Lung (tissue), 12 donors: ENCODE data around the gene TBC1D22A. TPM values are rescaled to one million over a fixed set of nuclear protein-coding genes. Genes with fewer than 3 reads are reported as not detected.

Experiments
- ATAC-seq: fragments of 200-7000 bp; cut with Tn5 transposase; one replicate; pipeline ENCODE4 v1.9.1; 2020; ENCODE audit warnings: moderate number of reproducible peaks; ENCODE audit not compliant: insufficient read depth, low FRiP score
- DNase-seq, 3 donors: peaks; one replicate each; pipeline ENCODE4 v3.0.0-alpha.2; 2013 to 2017
- H3K27ac ChIP-seq, 2 donors: one replicate each; pipeline ENCODE4 v1.5.1; 2013; ENCODE audit warnings: mild to moderate bottlenecking in 2 of 2, moderate library complexity in 2 of 2, control low read depth in 1 of 2, inconsistent platforms in 1 of 2, low read depth in 1 of 2, low read length in 1 of 2
- H3K27me3 ChIP-seq, 3 donors: one replicate each; pipeline ENCODE4 v1.5.1; 2013; ENCODE audit warnings: low read length in 2 of 3; ENCODE audit not compliant: control insufficient read depth in 3 of 3, insufficient read depth in 3 of 3
- H3K36me3 ChIP-seq, 4 donors: one replicate each; pipeline ENCODE4 v1.5.1; 2013; ENCODE audit warnings: low read length in 4 of 4, mild to moderate bottlenecking in 1 of 4, moderate library complexity in 1 of 4; ENCODE audit not compliant: control insufficient read depth in 4 of 4, insufficient read depth in 4 of 4
- H3K4me1 ChIP-seq, 5 donors: one replicate each; pipeline ENCODE4 v1.5.1; 2013; ENCODE audit warnings: low read length in 5 of 5, mild to moderate bottlenecking in 2 of 5, moderate library complexity in 1 of 5; ENCODE audit not compliant: control insufficient read depth in 5 of 5, insufficient read depth in 5 of 5
- H3K4me3 ChIP-seq: one replicate; pipeline ENCODE4 v1.5.1; 2013; ENCODE audit warnings: mild to moderate bottlenecking, control low read depth, moderate library complexity
- H3K9ac ChIP-seq, 2 donors: one replicate each; pipeline ENCODE4 v1.5.1; 2013; ENCODE audit warnings: low read length in 2 of 2, control low read depth in 1 of 2; ENCODE audit not compliant: insufficient read depth in 1 of 2
- H3K9me3 ChIP-seq, 4 donors: one replicate each; pipeline ENCODE4 v1.5.1; 2013; ENCODE audit warnings: low read length in 3 of 4, mild to moderate bottlenecking in 1 of 4, moderate library complexity in 1 of 4; ENCODE audit not compliant: control insufficient read depth in 4 of 4, insufficient read depth in 3 of 4
- CTCF ChIP-seq: IDR thresholded peaks from 2 replicates; pipeline ENCODE4 v1.5.1; 2012; ENCODE audit warnings: mild to moderate bottlenecking; ENCODE audit errors: control extremely low read depth, extremely low read depth
- WGBS, 2 donors: extraction: QIAGEN DNeasy Blood & Tissue Kit; methylation state at CpG; one replicate each; pipeline ENCODE4 v1.1.7; 2013; 5-methylcytosine and 5-hydroxymethylcytosine counted together
- polyA plus RNA-seq, 2 donors: library from polyadenylated mRNA; stranded (reverse); fragments of 200-250 nt; gene quantifications; one replicate each; pipeline ENCODE4 v1.2.1, GENCODE V29; 2013
- total RNA-seq, 2 donors: library from RNA; depleted of rRNA in 1 of 2; stranded (reverse); fragments of >200 nt in 1 of 2; gene quantifications; one replicate each; pipeline ENCODE4 v1.2.1, GENCODE V29; 2014 to 2021
- donor health status: control.
- donor health status: control.
- donor health status: Bipolar disorder and iron deficiency.
- donor health status: healthy.
- donor health status: DM: yes; HTN: yes; CAD: no.

The TBC1D22A gene
- total and polyA plus RNA-seq, 4 donors: 20.2 to 38.4 (median 21.0) TPM

DNA sequence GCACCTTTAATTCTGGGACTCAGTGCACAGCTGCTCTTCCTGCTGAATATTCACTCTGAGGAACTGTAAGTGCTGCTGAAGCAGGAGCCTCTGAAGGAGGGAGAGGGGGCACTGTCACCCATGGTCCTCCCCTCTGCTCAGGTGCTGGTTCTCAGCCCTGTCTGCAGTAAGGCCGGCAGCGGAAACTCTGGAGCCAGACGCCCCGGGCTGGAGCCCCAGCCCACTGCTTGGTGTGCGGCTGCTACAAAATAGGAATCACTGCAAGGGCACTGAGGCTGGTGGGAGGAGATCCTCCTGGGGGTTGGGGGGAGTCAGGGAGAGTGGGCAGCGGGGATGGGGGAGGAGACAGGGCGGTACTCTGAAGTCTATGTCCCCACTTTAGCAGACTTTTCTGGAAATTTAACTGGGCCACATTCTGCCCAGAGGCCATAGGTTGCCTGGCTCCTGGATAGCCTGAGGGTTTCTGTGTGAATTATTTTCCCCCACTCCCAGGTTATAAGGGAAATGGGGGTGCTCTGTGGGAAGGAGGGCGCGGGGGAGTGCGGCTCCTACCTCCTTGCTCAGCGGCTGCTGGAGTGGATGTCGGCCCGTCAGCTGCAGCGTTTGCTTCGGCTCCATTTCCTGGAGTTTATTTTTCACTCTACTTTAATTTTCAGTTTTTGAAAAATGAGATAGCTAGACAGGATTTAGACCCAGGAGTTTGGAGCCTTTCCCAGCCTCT, 33.6 kb downstream of the TBC1D22A start:
- ATAC-seq: no peak
- Histone ChIP-seq H3K9ac (no peak overlapping the region), H3K27ac (no peak overlapping the region), H3K4me3 (no peak overlapping the region), H3K27me3 (no peaks in the 10 kb centered on the region), H3K36me3 (peaks cover 4 to 47% (median 21%) of the 10 kb centered on the region in 4 donors), H3K9me3 (no peaks in the 10 kb centered on the region), H3K4me1 (peaks cover 0 to 13% (median 5%) of the 10 kb centered on the region in 5 donors)
- WGBS, 2 donors: 89 to 92% methylated on average over 15 of the region's 15 CpGs
- DNase-seq: no peak
- TF ChIP-seq CTCF: no peak

- DNase-seq: no peak
- Histone ChIP-seq H3K4me1 (peaks cover 0 to 12% (median 5%) of the 10 kb centered on the region in 5 donors), H3K9me3 (no peaks in the 10 kb centered on the region), H3K36me3 (peaks cover 4 to 47% (median 21%) of the 10 kb centered on the region in 4 donors), H3K27me3 (no peaks in the 10 kb centered on the region), H3K9ac (no peak overlapping the region), H3K27ac (no peak overlapping the region), H3K4me3 (no peak overlapping the region)
- ATAC-seq: no peak
- no peak for TF ChIP-seq CTCF
- 92 to 93% methylated on average over 17 of the region's 17 CpGs for WGBS, 2 donors
Measured at GRCh38 chr22:46796566-46797195, 34.2 kb downstream of the TBC1D22A start.

- H3K4me3 ChIP-seq: no peak overlapping the region
- H3K27ac ChIP-seq: no peak overlapping the region
- H3K9me3 ChIP-seq: no peaks in the 10 kb centered on the region
- no peak overlapping the region for H3K9ac ChIP-seq
- ATAC-seq (no peak), DNase-seq (peak; percentile 31 to 48 (median 39))
- no peak for TF ChIP-seq CTCF
- 80 to 82% methylated on average over 17 of the region's 17 CpGs for WGBS, 2 donors
- H3K36me3 ChIP-seq: peaks cover 4 to 47% (median 21%) of the 10 kb centered on the region in 4 donors
- H3K4me1 ChIP-seq: peaks cover 0 to 10% (median 5%) of the 10 kb centered on the region in 5 donors
- no peaks in the 10 kb centered on the region for H3K27me3 ChIP-seq
Measured at GRCh38 chr22:46797355-46797754, 34.9 kb downstream of the TBC1D22A start.
